GM18498 (cell line): Measurements from ENCODE around the gene RIMBP2.

Source experiments
- ATAC-seq: cut with Tn5 transposase; IDR thresholded peaks from one replicate; pipeline ENCODE4 v1.9.1; 2021; ENCODE audit warnings: mild to moderate bottlenecking, moderate library complexity; ENCODE audit not compliant: unreplicated experiment

Gene RIMBP2

DNA sequence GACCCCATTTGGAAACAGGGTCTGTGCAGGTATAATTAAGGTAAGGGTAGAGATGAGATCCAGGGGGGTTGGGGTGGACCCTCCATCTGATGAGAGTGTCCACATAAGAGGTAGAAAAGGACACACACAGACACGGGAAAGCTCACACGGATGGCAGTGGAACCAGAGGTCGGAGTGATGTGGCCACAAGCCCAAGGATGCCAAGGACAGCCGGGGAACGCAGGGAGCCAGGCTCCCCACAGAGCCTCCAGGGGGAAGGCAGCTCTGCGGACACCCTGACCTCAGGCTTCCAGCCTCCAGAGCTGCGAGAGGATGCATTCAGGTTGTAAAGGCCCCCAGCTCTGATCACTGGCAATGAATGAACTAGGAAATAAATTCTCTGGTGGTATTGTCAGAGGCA lies 33.0 kb downstream of the RIMBP2 start:
- ATAC-seq, result no peak

DNA sequence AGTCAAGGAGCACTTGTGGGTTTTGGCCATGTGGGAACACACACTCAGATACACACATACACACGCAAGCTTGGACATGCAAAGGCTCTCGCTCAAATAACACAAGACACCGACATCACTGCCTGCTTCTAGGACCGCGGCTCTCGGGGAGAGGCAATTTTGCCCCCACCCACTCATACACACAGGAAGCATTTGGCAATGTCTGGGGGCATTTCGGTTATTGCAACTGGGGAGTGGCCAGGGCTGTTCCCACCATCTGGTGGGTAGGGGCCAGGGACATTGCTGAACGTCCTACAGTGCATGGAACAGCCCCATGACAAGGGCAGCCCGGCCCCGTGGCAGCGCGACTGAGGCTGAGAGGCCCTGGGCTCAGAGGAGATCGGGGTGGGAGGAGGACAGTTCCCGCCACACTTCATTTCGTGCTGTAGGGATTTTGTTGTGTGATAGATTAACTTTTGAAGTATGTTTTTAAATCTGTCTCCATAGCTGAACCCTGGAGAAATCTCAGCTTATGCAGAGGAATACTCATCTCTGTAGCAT lies 35.6 kb downstream of the RIMBP2 start:
- ATAC-seq, result no peak

DNA sequence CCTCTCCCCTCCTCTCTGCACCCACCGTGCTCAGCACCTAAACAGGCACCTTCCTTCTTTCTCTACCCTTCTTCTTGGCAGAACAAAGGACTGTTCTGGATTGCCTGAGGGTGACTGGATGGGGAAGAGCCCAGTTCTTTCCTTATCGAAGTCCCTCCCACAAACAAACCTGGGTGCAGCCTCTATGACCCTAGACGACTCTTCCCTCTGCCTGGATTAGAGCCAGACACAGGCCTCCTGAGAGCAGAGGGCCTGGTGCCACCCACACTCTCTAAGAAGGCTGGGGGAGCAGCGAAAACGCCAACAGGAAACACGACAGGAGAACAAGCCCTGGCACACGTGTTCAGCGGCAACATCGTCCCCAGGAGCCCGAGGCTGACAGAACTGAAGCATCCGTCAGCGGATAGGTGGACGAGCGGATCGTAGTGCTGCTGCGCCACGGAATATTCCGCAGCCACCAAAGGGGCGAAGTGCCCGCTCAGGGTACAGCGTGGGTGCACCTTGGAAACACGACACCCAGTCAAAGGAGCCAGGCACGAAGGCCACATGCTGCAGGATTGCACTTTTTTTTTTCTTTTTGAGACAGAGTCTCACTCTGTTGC lies 38.0 kb downstream of the RIMBP2 start:
- ATAC-seq, result no peak

- no peak for ATAC-seq
Observed at GRCh38 chr12:130675791-130676190, 40.3 kb downstream of the RIMBP2 start.

DNA sequence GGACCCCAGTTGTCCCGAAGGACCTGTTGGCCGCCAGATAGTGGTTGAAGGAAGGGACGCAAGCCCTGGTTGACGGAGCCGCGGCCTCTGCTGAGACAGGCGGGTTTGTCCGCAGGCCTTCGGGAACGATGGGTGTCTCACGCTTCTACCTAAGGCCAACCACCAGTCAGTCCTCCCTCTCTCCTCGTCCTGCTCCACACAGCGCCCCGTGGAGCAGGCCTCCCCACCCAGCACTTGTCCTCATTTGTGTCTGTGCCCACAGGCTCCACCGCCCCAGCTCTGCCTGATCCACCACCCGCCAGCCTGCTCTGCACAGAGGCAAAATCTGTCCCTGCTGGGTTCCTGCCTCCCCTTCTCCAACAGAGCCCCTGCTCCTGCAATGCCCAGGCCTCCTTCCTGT lies 41.0 kb downstream of the RIMBP2 start:
- ATAC-seq, result no peak

DNA sequence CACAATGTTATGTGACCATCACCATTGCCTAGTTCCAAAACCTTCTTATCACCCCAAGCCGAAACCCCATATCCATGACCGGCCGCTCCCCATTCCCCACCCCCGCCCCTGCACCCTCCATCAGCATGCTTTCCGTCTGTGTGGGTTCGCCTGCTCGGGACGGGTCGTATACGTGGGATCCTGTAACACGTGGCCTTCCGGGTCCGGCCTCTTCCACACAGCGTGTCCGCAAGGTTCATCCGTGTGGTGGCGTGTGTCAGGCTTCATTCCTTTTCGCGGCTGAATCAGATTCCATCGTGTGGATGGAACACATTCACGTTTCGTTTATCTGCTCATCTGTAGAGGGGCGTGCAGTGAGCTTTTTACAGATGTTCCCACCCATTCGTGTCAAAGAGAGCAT lies 41.4 kb downstream of the RIMBP2 start:
- no peak for ATAC-seq

DNA sequence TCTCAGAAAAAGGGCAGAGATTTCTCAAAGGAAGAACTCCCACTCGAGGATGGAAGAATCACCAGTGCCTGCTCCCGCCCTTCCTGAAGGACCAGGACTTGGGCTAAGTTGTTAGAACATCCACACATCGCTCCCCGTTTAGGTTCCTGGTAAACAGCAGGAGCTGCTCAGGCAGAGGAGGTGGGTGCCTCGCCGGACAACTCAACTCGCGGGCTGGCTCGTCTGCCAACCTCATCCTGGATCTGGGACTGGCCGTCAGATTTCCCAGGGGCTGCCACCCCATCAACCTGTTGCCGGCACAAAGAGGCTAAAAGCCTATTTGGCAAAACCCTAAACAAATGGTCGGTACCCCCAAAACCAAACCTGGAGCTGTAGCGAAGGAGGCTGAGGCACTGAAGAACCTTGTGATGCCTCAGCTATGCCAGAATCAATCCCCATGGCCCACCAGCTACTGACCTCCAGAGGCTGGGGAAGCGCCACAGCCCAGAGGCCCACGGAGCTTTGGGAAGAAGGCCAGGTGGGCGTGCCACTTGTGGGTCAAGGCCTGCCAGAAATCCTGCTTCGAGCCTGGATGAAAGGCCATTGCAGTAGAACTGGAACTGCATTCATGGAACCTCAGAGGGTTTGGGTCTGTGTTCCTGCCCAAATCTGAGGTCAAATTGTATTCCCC lies 42.9 kb downstream of the RIMBP2 start:
- ATAC-seq, result no peak

- ATAC-seq, result no peak
Observed at GRCh38 chr12:130672089-130672820, 43.8 kb downstream of the RIMBP2 start.

- ATAC-seq, result no peak
Observed at GRCh38 chr12:130671556-130671955, 44.5 kb downstream of the RIMBP2 start.

DNA sequence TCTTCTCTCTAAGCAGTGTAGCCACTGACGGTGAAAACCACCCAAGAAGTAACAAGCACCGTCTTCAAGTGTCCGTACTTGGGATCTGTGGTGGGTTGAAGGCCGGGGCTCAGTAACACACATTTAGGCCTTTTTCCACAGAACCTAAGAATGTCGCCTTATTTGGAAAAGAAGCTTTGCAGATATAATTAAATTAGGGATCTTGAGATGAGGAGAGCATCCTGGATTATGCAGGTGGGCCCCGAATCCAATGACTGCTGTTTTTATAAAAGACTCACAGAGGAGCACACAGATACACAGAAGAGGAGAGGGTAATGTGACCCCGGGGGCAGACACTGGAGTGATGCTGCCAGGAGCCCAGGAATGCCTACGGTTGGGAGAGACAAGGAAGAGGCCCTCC lies 46.3 kb downstream of the RIMBP2 start:
- ATAC-seq, result no peak

GRCh38 chr12:130669205-130669557 lies 46.9 kb downstream of the RIMBP2 start:
- ATAC-seq, result no peak

- no peak for ATAC-seq
Observed at GRCh38 chr12:130668286-130669204, 47.6 kb downstream of the RIMBP2 start.

DNA sequence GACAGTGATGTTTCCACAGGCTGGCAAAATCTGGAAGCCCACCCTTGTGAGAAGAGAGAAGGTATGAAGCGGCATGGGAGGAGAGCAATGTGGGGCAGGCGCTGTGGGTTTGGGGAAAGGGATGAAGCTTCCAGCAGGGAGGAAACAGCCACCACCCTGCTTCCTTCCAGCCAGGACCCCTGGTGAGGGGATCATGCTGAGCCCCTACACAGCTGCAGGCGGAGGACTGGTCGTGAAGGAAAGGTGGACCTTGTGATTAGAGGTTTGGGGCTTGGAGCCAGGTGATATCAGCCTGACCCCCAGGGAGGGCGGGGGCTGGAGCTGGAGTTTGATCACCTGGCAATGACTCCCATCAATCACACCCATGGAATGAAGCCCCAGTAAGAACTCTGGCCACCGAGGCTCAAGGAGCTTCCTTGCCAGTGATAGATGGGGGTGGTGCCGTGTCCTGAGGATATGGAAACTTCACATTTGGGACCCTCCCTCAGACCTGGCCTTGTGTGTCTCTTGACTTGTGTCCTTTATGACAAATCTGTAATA lies 48.6 kb downstream of the RIMBP2 start:
- ATAC-seq, result no peak

- no peak for ATAC-seq
Observed at GRCh38 chr12:130666645-130667044, 49.5 kb downstream of the RIMBP2 start.

GRCh38 chr12:130665753-130666152 lies 50.3 kb downstream of the RIMBP2 start:
- no peak for ATAC-seq

GRCh38 chr12:130664772-130665171 lies 51.3 kb downstream of the RIMBP2 start:
- no peak for ATAC-seq

DNA sequence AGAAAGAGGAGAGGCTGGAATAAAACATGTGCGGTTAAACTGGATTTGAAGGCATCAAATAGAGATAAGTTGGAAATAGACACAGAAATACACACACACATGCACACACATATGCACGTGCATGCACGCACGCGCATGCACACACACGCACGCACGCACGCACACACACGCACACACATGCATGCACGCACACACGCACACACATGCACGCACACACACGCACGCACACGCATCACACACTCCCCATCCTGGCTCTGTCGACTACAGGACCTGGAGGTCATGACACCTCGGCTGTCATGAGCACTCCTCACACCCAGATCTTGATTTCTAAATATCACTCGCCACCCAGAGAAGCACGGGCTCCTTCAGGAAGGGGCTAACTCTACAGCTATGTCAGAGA lies 51.8 kb downstream of the RIMBP2 start:
- no peak for ATAC-seq

GRCh38 chr12:130663514-130663913 lies 52.6 kb downstream of the RIMBP2 start:
- ATAC-seq, result no peak

- no peak for ATAC-seq
Observed at GRCh38 chr12:130661486-130662255, 54.4 kb downstream of the RIMBP2 start.

DNA sequence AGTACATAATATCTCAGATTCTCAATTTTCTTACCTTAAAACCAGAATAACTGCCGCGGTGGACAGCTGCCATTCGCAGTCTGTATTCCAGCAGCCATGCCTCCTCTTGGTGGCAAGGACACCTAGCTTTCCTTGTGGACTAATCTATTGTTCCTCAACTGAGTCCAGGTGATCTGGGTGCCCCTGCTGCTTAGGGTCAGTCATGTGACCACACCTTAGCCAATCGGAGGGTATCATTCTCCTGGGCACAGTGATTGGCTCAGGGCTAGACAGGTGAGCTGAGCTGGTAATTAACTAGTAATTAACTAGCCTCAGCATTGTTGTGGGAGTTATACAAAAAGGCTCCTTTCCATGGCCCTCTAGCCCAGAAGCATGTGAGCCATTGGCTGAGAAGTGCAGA lies 55.0 kb downstream of the RIMBP2 start:
- no peak for ATAC-seq
